Omental fat pad (tissue), 4 donors: ENCODE data around the gene ABCD1. TPM values are rescaled to one million over a fixed set of nuclear protein-coding genes. Genes with fewer than 3 reads are reported as not detected.

Experiments
- ATAC-seq: fragments of 150-250 bp; one replicate; pipeline ENCODE4 v1.9.1; 2016; ENCODE audit warnings: mild to moderate bottlenecking, moderate library complexity; ENCODE audit not compliant: low FRiP score
- DNase-seq: peaks from one replicate; pipeline ENCODE4 v3.0.0-alpha.2; 2019; ENCODE audit warnings: low spot score
- CTCF ChIP-seq, 3 donors: fragments of 450-650 bp; IDR thresholded peaks; one replicate each; pipeline ENCODE4 v1.5.1; 2016 to 2017; ENCODE audit warnings: antibody characterized with exemption in 3 of 3, mild to moderate bottlenecking in 3 of 3, moderate library complexity in 2 of 3
- total RNA-seq, 4 donors: library from RNA; depleted of rRNA; stranded (reverse); fragments of >200 nt; gene quantifications; one replicate each; pipeline ENCODE4 v1.1.0, GENCODE V29; 2016

The ABCD1 gene
- total RNA-seq, 4 donors from 2014 or later: 17.5 to 38.9 (median 23.4) TPM

GRCh38 chrX:153782313-153782712 lies 57.7 kb downstream of the ABCD1 start:
- DNase-seq: no peak
- ATAC-seq: no peak
- TF ChIP-seq CTCF (IDR thresholded peaks at IDR 0.05): no peak

- no peak for TF ChIP-seq CTCF (IDR thresholded peaks at IDR 0.05)
- DNase-seq: no peak
- no peak for ATAC-seq
Measured at GRCh38 chrX:153782871-153783270, 58.2 kb downstream of the ABCD1 start.

GRCh38 chrX:153783378-153784013 lies 58.8 kb downstream of the ABCD1 start:
- no peak for ATAC-seq

GRCh38 chrX:153784325-153784967 lies 59.8 kb downstream of the ABCD1 start:
- ATAC-seq (no peak), DNase-seq (no peak)
- TF ChIP-seq CTCF (IDR thresholded peaks at IDR 0.05): no peak

More at GRCh38 chrX:153783378-153784013, 58.8 kb downstream of the ABCD1 start:
- TF ChIP-seq CTCF (IDR thresholded peaks at IDR 0.05): no peak
- DNase-seq: no peak

GRCh38 chrX:153786669-153787068 lies 62.0 kb downstream of the ABCD1 start:
- DNase-seq (no peak), ATAC-seq (no peak)
- no peak for TF ChIP-seq CTCF (IDR thresholded peaks at IDR 0.05)

GRCh38 chrX:153789654-153790053 lies 65.0 kb downstream of the ABCD1 start:
- TF ChIP-seq CTCF (IDR thresholded peaks at IDR 0.05): no peak
- ATAC-seq: no peak
- no peak for DNase-seq
